ENCODE data around the gene STAM. TPM values are rescaled to one million over a fixed set of nuclear protein-coding genes. Genes with fewer than 3 reads are reported as not detected.

STAM gene
- total RNA-seq, 1 donor from 2014 or later: 16.0 TPM

Small RNAs within 50 kb of the gene (small RNA-seq; reads per million reads assigned to genes)
- not detected for gene AC069542.2

Other genes starting within 250 kb of the STAM start
- gene ST8SIA6, start 189.6 kb upstream of the STAM start, total RNA-seq: 1.2 TPM
- 6.4 TPM for gene HACD1, start 26.8 kb upstream of the STAM start, total RNA-seq
- not detected for gene TMEM236, start 108.0 kb downstream of the STAM start, total RNA-seq
- 18.9 TPM for gene MRC1, start 165.2 kb downstream of the STAM start, total RNA-seq

All from vagina (tissue), 1 donor.